Limb (tissue), 2 donors: ENCODE results near the gene DNAJC19.
"Not testable (repeated sequence)": the region's sequence is repeated elsewhere in the genome, so short reads cannot be mapped to it uniquely, and the experiment has no call there.

Experiments
- DNase-seq, 2 donors: peaks; one replicate each; pipeline ENCODE4 v3.0.0-alpha.2; 2016; ENCODE audit errors: extremely low spot score in 2 of 2

The DNAJC19 gene

GRCh38 chr3:180989291-180990163, at the start of gene DNAJC19:
DNAJC19 (minus strand) TSS chr3:180989736; CDS start chr3:180989602, 134 bp downstream.
- peak; percentile 91 to 95 for DNase-seq

- no peak for DNase-seq
Observed at GRCh38 chr3:181030948-181031347, 41.4 kb upstream of the DNAJC19 start.

GRCh38 chr3:181025204-181025603, 35.7 kb upstream of the DNAJC19 start:
- no peak for DNase-seq

- DNase-seq, result no peak
Observed at GRCh38 chr3:181017690-181018089, 28.2 kb upstream of the DNAJC19 start.

- no peak for DNase-seq
Observed at GRCh38 chr3:181009225-181009624, 19.7 kb upstream of the DNAJC19 start.

GRCh38 chr3:181008796-181009195, 19.3 kb upstream of the DNAJC19 start:
- no peak for DNase-seq

- no peak for DNase-seq
Observed at GRCh38 chr3:181007262-181007661, 17.7 kb upstream of the DNAJC19 start.

- DNase-seq, result no peak
Observed at GRCh38 chr3:181006541-181006940, 17.0 kb upstream of the DNAJC19 start.

- DNase-seq, result not testable (repeated sequence)
Observed at GRCh38 chr3:181003469-181003868, 13.9 kb upstream of the DNAJC19 start.

GRCh38 chr3:181002331-181002730, 12.8 kb upstream of the DNAJC19 start:
- not testable (repeated sequence) for DNase-seq

GRCh38 chr3:180996415-180996932, 6.9 kb upstream of the DNAJC19 start:
- no peak for DNase-seq

GRCh38 chr3:180990505-180990904, 969 bp upstream of the DNAJC19 start:
- DNase-seq, result no peak

GRCh38 chr3:180987344-180987743, 2.2 kb downstream of the DNAJC19 start:
- no peak for DNase-seq

- DNase-seq, result not testable (repeated sequence)
Observed at GRCh38 chr3:180986366-180986765, 3.2 kb downstream of the DNAJC19 start.

GRCh38 chr3:180983136-180983535, 6.4 kb downstream of the DNAJC19 start:
- DNase-seq, result no peak

GRCh38 chr3:180981912-180982311, 7.6 kb downstream of the DNAJC19 start:
- no peak for DNase-seq

- no peak for DNase-seq
Observed at GRCh38 chr3:180980611-180981010, 8.9 kb downstream of the DNAJC19 start.

- no peak for DNase-seq
Observed at GRCh38 chr3:180979961-180980360, 9.6 kb downstream of the DNAJC19 start.

GRCh38 chr3:180977498-180977897, 12.0 kb downstream of the DNAJC19 start:
- DNase-seq, result no peak

GRCh38 chr3:180974286-180974685, 15.2 kb downstream of the DNAJC19 start:
- no peak for DNase-seq

GRCh38 chr3:180973543-180973942, 16.0 kb downstream of the DNAJC19 start:
- no peak for DNase-seq

GRCh38 chr3:180970931-180971330, 18.6 kb downstream of the DNAJC19 start:
- DNase-seq, result no peak

- no peak for DNase-seq
Observed at GRCh38 chr3:180962530-180962929, 27.0 kb downstream of the DNAJC19 start.
